Mammary epithelial cell (primary cell): Measurements from ENCODE around the gene MAPK8IP1.

Source experiments
- CTCF ChIP-seq, 2 donors: IDR thresholded peaks in 1 of 2; conservative IDR thresholded peaks in 1 of 2; 2 replicates each; pipeline ENCODE4 v1.5.1; 2011 to 2012; ENCODE audit warnings: inconsistent platforms in 2 of 2, low read length in 2 of 2, mild to moderate bottlenecking in 2 of 2, control low read depth in 1 of 2, low read depth in 1 of 2; ENCODE audit not compliant: insufficient read depth in 1 of 2; ENCODE audit errors: extremely low read depth in 1 of 2
- EZH2 ChIP-seq: IDR thresholded peaks from 2 replicates; pipeline ENCODE4 v1.6.1; 2012; ENCODE audit warnings: low read length, inconsistent platforms, borderline replicate concordance

GRCh38 chr11:45855308-45855707 is 30.1 kb upstream of the MAPK8IP1 start:
- TF ChIP-seq CTCF (conservative IDR thresholded peaks at IDR 0.05 in 1 of 2, IDR thresholded peaks at IDR 0.05 in 1 of 2; ENCODE audit: extremely low read depth in 1 of 2, insufficient read depth in 1 of 2, low read depth in 1 of 2, low read length in 2 of 2) (no peak), EZH2 (no peak)
